Peyer's patch (tissue), 4 donors: ENCODE results near the gene GBX1.

Source experiments
- CTCF ChIP-seq, 6 experiments: fragments of 450-650 bp in 4 of 6; fragments of 200-600 bp in 2 of 6; sonication (generic) in 1 of 6; IDR thresholded peaks; one replicate each; pipeline ENCODE4 v1.5.1; 2017 to 2019; ENCODE audit warnings: antibody characterized with exemption in 6 of 6, mild to moderate bottlenecking in 3 of 6, moderate library complexity in 1 of 6
- POLR2A ChIP-seq, 2 donors: fragments of 450-650 bp; IDR thresholded peaks; one replicate each; pipeline ENCODE4 v1.5.1; 2017; ENCODE audit warnings: antibody characterized with exemption in 2 of 2, mild to moderate bottlenecking in 2 of 2, moderate library complexity in 2 of 2

GRCh38 chr7:151116603-151117440 is 50.7 kb downstream of the GBX1 start:
- no peak for TF ChIP-seq POLR2A (IDR thresholded peaks at IDR 0.05)
- no peak for TF ChIP-seq CTCF (IDR thresholded peaks at IDR 0.05)
